Fibroblast of peridontal ligament (primary cell): ENCODE results near the gene CTSC.
"Not testable (repeated sequence)": the region's sequence is repeated elsewhere in the genome, so short reads cannot be mapped to it uniquely, and the experiment has no call there.

Source experiments
- DNase-seq: peaks from one replicate; pipeline ENCODE4 v3.0.0-alpha.2; 2010; ENCODE audit errors: extremely low read depth

The CTSC gene

GRCh38 chr11:88353386-88353785 lies 15.8 kb upstream of the CTSC start:
- no peak for DNase-seq

- peak; percentile 61 for DNase-seq
These were observed 14.6 kb upstream of the CTSC start for GRCh38 chr11:88352139-88352538.

GRCh38 chr11:88348870-88349269 lies 11.3 kb upstream of the CTSC start:
- peak; percentile 60 for DNase-seq

- DNase-seq = no peak
These were observed 8.4 kb upstream of the CTSC start for GRCh38 chr11:88345949-88346348.

- peak; percentile 60 for DNase-seq
These were observed 7.9 kb upstream of the CTSC start for GRCh38 chr11:88345408-88345807.

- DNase-seq = peak; percentile 29
These were observed 7.3 kb upstream of the CTSC start for GRCh38 chr11:88344869-88345268.

GRCh38 chr11:88341522-88342251 lies 4.2 kb upstream of the CTSC start:
- no peak for DNase-seq

- DNase-seq = peak; percentile 71
These were observed 2.9 kb upstream of the CTSC start for GRCh38 chr11:88340366-88340935.

GRCh38 chr11:88337987-88338668 lies 592 bp upstream of the CTSC start:
- DNase-seq = peak; percentile 81

GRCh38 chr11:88335284-88335683 lies 2.3 kb downstream of the CTSC start:
- DNase-seq = no peak

GRCh38 chr11:88333862-88334261 lies 3.7 kb downstream of the CTSC start:
- DNase-seq = no peak

GRCh38 chr11:88332851-88333250 lies 4.7 kb downstream of the CTSC start:
- DNase-seq = no peak

- no peak for DNase-seq
These were observed 6.6 kb downstream of the CTSC start for GRCh38 chr11:88330826-88331428.

GRCh38 chr11:88329563-88330250 lies 7.8 kb downstream of the CTSC start:
- DNase-seq = no peak

GRCh38 chr11:88327462-88328143 lies 9.9 kb downstream of the CTSC start:
- DNase-seq = no peak

- DNase-seq = no peak
These were observed 10.5 kb downstream of the CTSC start for GRCh38 chr11:88327061-88327460.

GRCh38 chr11:88326099-88326498 lies 11.4 kb downstream of the CTSC start:
- DNase-seq = no peak

GRCh38 chr11:88324562-88325345 lies 12.8 kb downstream of the CTSC start:
- no peak for DNase-seq

- not testable (repeated sequence) for DNase-seq
These were observed 14.7 kb downstream of the CTSC start for GRCh38 chr11:88322881-88323280.

- not testable (repeated sequence) for DNase-seq
These were observed 16.1 kb downstream of the CTSC start for GRCh38 chr11:88321412-88321811.

- DNase-seq = peak; percentile 71
These were observed 17.4 kb downstream of the CTSC start for GRCh38 chr11:88320149-88320559.
